Peyer's patch (tissue), 4 donors: ENCODE data around the gene HNRNPH1. TPM values are rescaled to one million over a fixed set of nuclear protein-coding genes. Genes with fewer than 3 reads are reported as not detected.

Experiments
- DNase-seq, 3 donors: peaks; one replicate each; pipeline ENCODE4 v3.0.0-alpha.2; 2017 to 2019
- H3K27ac ChIP-seq, 4 donors: fragments of 200-600 bp; sonication (generic); one replicate each; pipeline ENCODE4 v1.5.1; 2016 to 2019
- H3K27me3 ChIP-seq, 2 donors: fragments of 200-600 bp; sonication (generic); one replicate each; pipeline ENCODE4 v1.5.1; 2019
- H3K36me3 ChIP-seq, 3 donors: fragments of 200-600 bp; sonication (generic); one replicate each; pipeline ENCODE4 v1.5.1; 2016 to 2019
- H3K4me1 ChIP-seq, 4 donors: fragments of 200-600 bp; sonication (generic); one replicate each; pipeline ENCODE4 v1.5.1; 2016 to 2019
- H3K4me3 ChIP-seq, 4 donors: fragments of 200-600 bp; sonication (generic); 1 replicate in 3 of 4; 2 replicates in 1 of 4; pipeline ENCODE4 v1.5.1; 2016 to 2019; ENCODE audit warnings: mild to moderate bottlenecking in 1 of 4
- H3K9me3 ChIP-seq, 4 donors: fragments of 200-600 bp; sonication (generic); one replicate each; pipeline ENCODE4 v1.5.1; 2016 to 2019; ENCODE audit warnings: mild to moderate bottlenecking in 1 of 4
- POLR2A ChIP-seq, 2 donors: fragments of 450-650 bp; IDR thresholded peaks; one replicate each; pipeline ENCODE4 v1.5.1; 2017; ENCODE audit warnings: antibody characterized with exemption in 2 of 2, mild to moderate bottlenecking in 2 of 2, moderate library complexity in 2 of 2
- total RNA-seq, 4 donors: library from RNA; depleted of rRNA; stranded (reverse); fragments of >200 nt; gene quantifications; one replicate each; pipeline ENCODE4 v1.1.0, GENCODE V29; 2016
- TF ChIP-seq, protein P1 (sequence below), 6 experiments: fragments of 450-650 bp in 4 of 6; fragments of 200-600 bp in 2 of 6; sonication (generic) in 1 of 6; IDR thresholded peaks; one replicate each; pipeline ENCODE4 v1.5.1; 2017 to 2019; ENCODE audit warnings: antibody characterized with exemption in 6 of 6, mild to moderate bottlenecking in 3 of 6, moderate library complexity in 1 of 6

Gene HNRNPH1
- total RNA-seq, 4 donors from 2014 or later = 566 to 2,149 (median 666) TPM

DNA sequence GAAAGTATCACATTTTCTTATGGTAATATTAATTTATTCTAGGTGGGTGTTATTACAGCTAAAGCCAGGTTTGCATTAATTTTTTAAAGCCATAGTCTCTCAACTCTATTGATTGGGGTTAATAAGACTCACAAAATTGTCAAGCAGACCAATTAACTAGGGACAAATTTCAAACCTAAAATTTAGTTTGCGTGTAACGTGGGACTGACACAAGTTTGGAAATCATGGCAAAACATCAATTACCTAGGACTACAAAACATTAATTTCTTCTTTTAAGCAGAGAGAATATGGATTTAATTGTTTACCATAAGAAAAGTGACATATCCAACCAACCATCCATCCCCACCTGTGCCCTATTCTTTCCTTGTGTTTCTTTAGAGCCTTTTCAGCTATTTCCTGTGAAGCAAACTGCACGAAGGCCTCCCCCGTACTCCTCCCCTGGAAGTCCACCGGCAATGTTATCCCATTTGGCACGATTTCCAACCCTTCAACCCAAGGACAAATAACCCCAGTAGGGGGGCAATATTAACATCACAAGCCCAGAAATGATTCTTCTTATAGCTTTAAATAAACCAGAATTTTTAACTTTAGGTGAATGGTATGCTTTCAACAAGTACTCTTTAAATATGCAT is 4.4 kb downstream of the HNRNPH1 start:
- peaks cover 0 to 42% (median 19%) of the 10 kb centered on the region in 4 donors for H3K4me1 ChIP-seq
- no peak overlapping the region for H3K27ac ChIP-seq
- no peaks in the 10 kb centered on the region for H3K27me3 ChIP-seq
- TF ChIP-seq, protein P1, sequence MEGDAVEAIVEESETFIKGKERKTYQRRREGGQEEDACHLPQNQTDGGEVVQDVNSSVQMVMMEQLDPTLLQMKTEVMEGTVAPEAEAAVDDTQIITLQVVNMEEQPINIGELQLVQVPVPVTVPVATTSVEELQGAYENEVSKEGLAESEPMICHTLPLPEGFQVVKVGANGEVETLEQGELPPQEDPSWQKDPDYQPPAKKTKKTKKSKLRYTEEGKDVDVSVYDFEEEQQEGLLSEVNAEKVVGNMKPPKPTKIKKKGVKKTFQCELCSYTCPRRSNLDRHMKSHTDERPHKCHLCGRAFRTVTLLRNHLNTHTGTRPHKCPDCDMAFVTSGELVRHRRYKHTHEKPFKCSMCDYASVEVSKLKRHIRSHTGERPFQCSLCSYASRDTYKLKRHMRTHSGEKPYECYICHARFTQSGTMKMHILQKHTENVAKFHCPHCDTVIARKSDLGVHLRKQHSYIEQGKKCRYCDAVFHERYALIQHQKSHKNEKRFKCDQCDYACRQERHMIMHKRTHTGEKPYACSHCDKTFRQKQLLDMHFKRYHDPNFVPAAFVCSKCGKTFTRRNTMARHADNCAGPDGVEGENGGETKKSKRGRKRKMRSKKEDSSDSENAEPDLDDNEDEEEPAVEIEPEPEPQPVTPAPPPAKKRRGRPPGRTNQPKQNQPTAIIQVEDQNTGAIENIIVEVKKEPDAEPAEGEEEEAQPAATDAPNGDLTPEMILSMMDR (IDR thresholded peaks at IDR 0.05) = no peak
- TF ChIP-seq POLR2A (IDR thresholded peaks at IDR 0.05) = no peak
- peaks cover 0 to 76% (median 4%) of the 10 kb centered on the region in 3 donors for H3K36me3 ChIP-seq
- peak in 1 of 3 donors; percentile 10 for DNase-seq
- no peaks in the 10 kb centered on the region for H3K9me3 ChIP-seq
- peak overlapping the region in 2 of 4 donors; percentile 89 to 92 for H3K4me3 ChIP-seq

DNA sequence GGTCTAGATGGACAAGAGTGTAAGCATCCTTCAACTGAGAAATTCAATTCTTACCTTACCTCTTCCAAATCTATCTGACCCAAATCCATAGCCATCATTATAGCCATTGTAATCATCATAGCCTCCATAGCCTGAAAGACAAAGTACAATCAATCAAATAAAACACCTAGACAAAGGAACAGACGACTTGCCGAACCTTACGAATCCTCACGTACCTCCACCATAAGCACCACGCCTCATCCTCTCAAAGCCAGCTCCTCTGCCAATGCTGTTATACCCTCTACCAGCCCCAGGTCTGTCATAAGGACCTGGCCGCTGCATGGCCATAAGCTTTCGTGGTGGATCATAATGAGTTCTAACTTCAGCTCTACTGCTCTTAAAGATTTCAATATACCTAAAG is 5.5 kb downstream of the HNRNPH1 start:
- H3K36me3 ChIP-seq = peaks cover 0 to 87% (median 4%) of the 10 kb centered on the region in 3 donors
- no peaks in the 10 kb centered on the region for H3K9me3 ChIP-seq
- peak in 1 of 3 donors; percentile 10 for DNase-seq
- H3K27ac ChIP-seq = no peak overlapping the region
- TF ChIP-seq POLR2A (IDR thresholded peaks at IDR 0.05) = no peak
- H3K27me3 ChIP-seq = no peaks in the 10 kb centered on the region
- H3K4me3 ChIP-seq = no peak overlapping the region
- H3K4me1 ChIP-seq = peaks cover 0 to 42% (median 19%) of the 10 kb centered on the region in 4 donors

DNA sequence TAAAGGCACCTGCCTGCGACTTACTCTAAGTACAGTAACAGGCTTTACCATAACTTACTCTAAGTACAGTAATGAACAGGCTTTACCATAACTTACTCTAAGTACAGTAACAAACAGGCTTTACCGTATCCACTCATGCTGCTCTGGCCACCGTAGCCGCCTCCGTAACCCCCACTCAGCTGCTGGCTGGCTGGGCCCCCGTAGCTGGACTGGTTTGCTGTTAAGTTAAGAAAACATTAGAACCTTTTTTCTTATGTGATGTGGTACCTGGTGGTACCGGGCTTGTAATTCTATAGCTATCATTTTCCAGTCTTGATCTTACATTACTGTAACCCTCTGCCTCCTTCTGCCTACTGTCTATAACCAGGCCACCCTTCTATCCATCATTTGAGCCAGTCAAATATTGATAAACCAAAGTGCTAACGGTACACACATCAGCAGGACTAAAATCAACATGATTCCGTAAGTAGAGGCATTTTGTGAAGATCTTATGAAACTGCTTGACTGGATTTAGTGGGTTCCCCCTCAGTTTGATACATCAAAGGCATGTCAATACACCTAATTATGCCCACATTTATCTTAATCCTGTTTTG is 7.4 kb downstream of the HNRNPH1 start:
- no peaks in the 10 kb centered on the region for H3K9me3 ChIP-seq
- H3K4me3 ChIP-seq = no peak overlapping the region
- peaks cover 0 to 97% (median 4%) of the 10 kb centered on the region in 3 donors for H3K36me3 ChIP-seq
- no peaks in the 10 kb centered on the region for H3K27me3 ChIP-seq
- no peak for TF ChIP-seq POLR2A (IDR thresholded peaks at IDR 0.05)
- TF ChIP-seq, protein P1 (IDR thresholded peaks at IDR 0.05) = no peak
- H3K27ac ChIP-seq = no peak overlapping the region
- peak in 1 of 3 donors; percentile 43 for DNase-seq
- H3K4me1 ChIP-seq = peaks cover 0 to 34% (median 15%) of the 10 kb centered on the region in 4 donors

DNA sequence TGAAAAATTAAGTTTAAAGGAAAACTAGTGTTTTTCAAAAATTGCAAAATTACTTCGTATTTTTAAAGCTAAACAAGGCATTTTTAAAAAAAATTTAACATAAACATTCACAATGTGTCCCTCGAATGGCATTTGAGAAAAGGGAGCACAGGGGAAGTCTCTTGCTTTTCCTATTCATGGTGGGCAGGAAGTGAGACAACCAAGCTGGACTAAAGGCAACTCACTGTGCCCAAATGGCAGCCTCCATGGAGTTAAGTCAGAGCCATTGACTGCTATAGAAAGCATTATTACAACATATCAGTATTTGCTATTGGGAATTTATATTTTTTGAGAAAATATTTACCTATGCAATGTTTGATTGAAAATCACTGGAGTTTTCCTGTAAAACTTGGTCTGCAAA is 8.3 kb downstream of the HNRNPH1 start:
- Histone ChIP-seq H3K9me3 (no peaks in the 10 kb centered on the region), H3K27ac (no peak overlapping the region), H3K4me3 (no peak overlapping the region), H3K4me1 (peaks cover 0 to 25% (median 10%) of the 10 kb centered on the region in 4 donors), H3K27me3 (no peaks in the 10 kb centered on the region), H3K36me3 (peaks cover 0 to 97% (median 0%) of the 10 kb centered on the region in 3 donors)
- no peak for DNase-seq
- no peak for TF ChIP-seq POLR2A (IDR thresholded peaks at IDR 0.05)
- TF ChIP-seq, protein P1 (IDR thresholded peaks at IDR 0.05) = no peak

DNA sequence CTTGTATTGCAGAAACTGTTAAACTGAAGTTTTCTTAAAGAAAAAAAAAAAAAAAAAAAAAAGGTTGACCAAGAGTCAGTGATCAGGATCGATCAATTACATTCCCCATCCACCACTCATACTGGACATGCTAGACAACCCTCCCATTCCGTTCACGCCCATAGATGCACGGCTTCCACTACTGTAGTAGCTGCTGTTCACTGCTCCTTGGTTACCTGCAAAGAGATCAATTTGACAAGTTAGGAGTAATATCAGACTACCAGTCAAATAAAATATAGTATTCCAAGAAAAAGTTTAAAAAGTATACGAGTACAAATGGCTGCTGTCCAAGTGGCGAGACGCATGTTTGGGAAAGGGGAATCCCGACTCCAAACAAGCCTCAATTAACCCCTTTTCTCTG is 8.7 kb downstream of the HNRNPH1 start:
- H3K4me1 ChIP-seq = peaks cover 0 to 22% (median 6%) of the 10 kb centered on the region in 4 donors
- no peak for DNase-seq

More for the DNA sequence above, 8.7 kb downstream of the HNRNPH1 start:
- Histone ChIP-seq H3K36me3 (peaks cover 0 to 97% (median 0%) of the 10 kb centered on the region in 3 donors), H3K4me3 (no peak overlapping the region), H3K27ac (no peak overlapping the region), H3K27me3 (no peaks in the 10 kb centered on the region), H3K9me3 (no peaks in the 10 kb centered on the region)
- TF ChIP-seq, protein P1 (IDR thresholded peaks at IDR 0.05) = no peak
- no peak for TF ChIP-seq POLR2A (IDR thresholded peaks at IDR 0.05)
